Spleen (tissue), 7 donors: ENCODE results near the gene LARP1.

Experiments used
- CTCF ChIP-seq, 11 experiments: fragments of 200-600 bp in 7 of 11; fragments of 450-650 bp in 4 of 11; sonication (generic) in 4 of 11; IDR thresholded peaks in 8 of 11; conservative IDR thresholded peaks in 3 of 11; 1 replicate in 7 of 11; 2 replicates in 4 of 11; pipeline versions ENCODE4 v1.4.0 to v1.8.0; 2016 to 2021; ENCODE audit warnings: antibody characterized with exemption in 11 of 11, inconsistent platforms in 4 of 11, mild to moderate bottlenecking in 1 of 11
- POLR2A ChIP-seq, 3 donors: fragments of 450-650 bp; IDR thresholded peaks; one replicate each; pipeline ENCODE4 v1.5.1; 2017; ENCODE audit warnings: antibody characterized with exemption in 3 of 3, mild to moderate bottlenecking in 1 of 3
- POLR2AphosphoS5 ChIP-seq, 3 donors: sonication (generic); formaldehyde crosslinking; IDR thresholded peaks; one replicate each; pipeline ENCODE4 v1.5.1; 2017; ENCODE audit warnings: antibody characterized with exemption in 3 of 3
- donor health status: DM: no; HTN: no; CAD: no; lungs with moderate emphysema.
- donor health status: DM: no; HTN: no; CAD: no.
- donor health status: DM: no; HTN: no; CAD: no.

GRCh38 chr5:154740483-154740882, 14.7 kb upstream of the LARP1 start:
- TF ChIP-seq POLR2A (IDR thresholded peaks at IDR 0.05), result no peak
- TF ChIP-seq POLR2AphosphoS5 (IDR thresholded peaks at IDR 0.05), result no peak
- TF ChIP-seq CTCF (IDR thresholded peaks at IDR 0.05 in 8 of 11, conservative IDR thresholded peaks at IDR 0.05 in 3 of 11), result no peak
